Measurements from ENCODE around the gene SV2C. TPM values are rescaled to one million over a fixed set of nuclear protein-coding genes. Genes with fewer than 3 reads are reported as not detected.

SV2C gene
- total and polyA plus RNA-seq, 4 experiments from 2014 or later = 0.02 TPM; not detected in 3

DNA sequence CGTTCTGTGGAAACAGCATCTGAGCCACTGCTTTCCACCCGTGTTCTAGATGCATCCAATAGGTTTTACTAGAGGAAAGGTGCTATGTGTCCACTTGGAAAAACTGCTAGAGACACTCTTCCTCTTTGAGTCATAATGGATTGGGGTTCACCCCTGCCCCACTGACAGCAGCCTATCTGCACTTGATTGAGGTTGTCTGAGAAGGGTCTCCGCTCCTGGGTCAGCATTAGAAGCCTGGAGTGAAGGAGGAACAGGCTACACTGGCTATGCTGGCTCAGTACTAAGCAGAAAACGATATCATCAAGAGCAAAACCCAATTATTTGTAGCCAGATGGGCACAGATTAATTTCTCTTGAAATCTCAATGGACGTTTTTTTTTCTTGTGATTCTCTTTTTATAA is 167.3 kb downstream of the SV2C start:
- ChIA-PET POLR2A (ENCODE audit: partially characterized antibody) (no interaction called here), CTCF (ENCODE audit: partially characterized antibody) (no interaction called here)
- Histone ChIP-seq H3K4me1 (ENCODE audit: insufficient read depth, low read length) (no peaks in the 10 kb centered on the region), H3K27ac (ENCODE audit: low read depth, low read length) (no peak overlapping the region), H3K27me3 (ENCODE audit: insufficient read depth, low read length) (no peaks in the 10 kb centered on the region), H3K36me3 (ENCODE audit: insufficient read depth, low read length) (no peaks in the 10 kb centered on the region), H3K4me3 (ENCODE audit: low read length in 2 of 2) (no peak overlapping the region), H3K9me3 (ENCODE audit: control insufficient read depth in 1 of 2, low read length in 2 of 2) (no peaks in the 10 kb centered on the region)
- no peak for DNase-seq
- Mint-ChIP-seq H3K27me3 (peaks cover 0 to 3% of the 10 kb centered on the region in 2 donors), H3K27ac (no peak overlapping the region), H3K4me1 (no peaks in the 10 kb centered on the region), H3K9me3 (no peaks in the 10 kb centered on the region), H3K36me3 (no peaks in the 10 kb centered on the region), H3K4me3 (no peak overlapping the region)
- intact Hi-C loops (cut with micrococcal nuclease) = no loop called here

GRCh38 chr5:76251656-76252055 is 168.5 kb downstream of the SV2C start:
- Histone ChIP-seq H3K4me1 (ENCODE audit: insufficient read depth, low read length) (peaks cover 4% of the 10 kb centered on the region), H3K4me3 (ENCODE audit: low read length in 2 of 2) (no peak overlapping the region), H3K27ac (ENCODE audit: low read depth, low read length) (no peak overlapping the region), H3K36me3 (ENCODE audit: insufficient read depth, low read length) (no peaks in the 10 kb centered on the region), H3K27me3 (ENCODE audit: insufficient read depth, low read length) (no peaks in the 10 kb centered on the region), H3K9me3 (ENCODE audit: control insufficient read depth in 1 of 2, low read length in 2 of 2) (no peaks in the 10 kb centered on the region)
- no peak for DNase-seq
- Mint-ChIP-seq H3K36me3 (no peaks in the 10 kb centered on the region), H3K4me1 (peaks cover 5 to 7% (median 6%) of the 10 kb centered on the region in 4 donors), H3K27ac (no peak overlapping the region), H3K9me3 (no peaks in the 10 kb centered on the region), H3K4me3 (no peak overlapping the region), H3K27me3 (peaks cover 0 to 6% of the 10 kb centered on the region in 2 donors)
- ChIA-PET POLR2A (ENCODE audit: partially characterized antibody) (no interaction called here), CTCF (ENCODE audit: partially characterized antibody) (no interaction called here)
- intact Hi-C loops (cut with micrococcal nuclease) = no loop called here

GRCh38 chr5:76252437-76252836 is 169.3 kb downstream of the SV2C start:
- no peaks in the 10 kb centered on the region for H3K36me3 Mint-ChIP-seq
- Histone ChIP-seq H3K4me3 (ENCODE audit: low read length in 2 of 2) (no peak overlapping the region), H3K4me1 (ENCODE audit: insufficient read depth, low read length) (peaks cover 4% of the 10 kb centered on the region), H3K27me3 (ENCODE audit: insufficient read depth, low read length) (no peaks in the 10 kb centered on the region), H3K27ac (ENCODE audit: low read depth, low read length) (no peak overlapping the region), H3K9me3 (ENCODE audit: control insufficient read depth in 1 of 2, low read length in 2 of 2) (no peaks in the 10 kb centered on the region), H3K36me3 (ENCODE audit: insufficient read depth, low read length) (no peaks in the 10 kb centered on the region)
- peaks cover 0 to 6% of the 10 kb centered on the region in 2 donors for H3K27me3 Mint-ChIP-seq
- no peaks in the 10 kb centered on the region for H3K9me3 Mint-ChIP-seq
- CTCF ChIA-PET (ENCODE audit: partially characterized antibody) = no interaction called here
- peaks cover 6 to 9% (median 7%) of the 10 kb centered on the region in 4 donors for H3K4me1 Mint-ChIP-seq
- no peak overlapping the region for H3K27ac Mint-ChIP-seq
- H3K4me3 Mint-ChIP-seq = no peak overlapping the region
- POLR2A ChIA-PET (ENCODE audit: partially characterized antibody) = no interaction called here
- intact Hi-C loops (cut with micrococcal nuclease) = no loop called here
- no peak for DNase-seq

DNA sequence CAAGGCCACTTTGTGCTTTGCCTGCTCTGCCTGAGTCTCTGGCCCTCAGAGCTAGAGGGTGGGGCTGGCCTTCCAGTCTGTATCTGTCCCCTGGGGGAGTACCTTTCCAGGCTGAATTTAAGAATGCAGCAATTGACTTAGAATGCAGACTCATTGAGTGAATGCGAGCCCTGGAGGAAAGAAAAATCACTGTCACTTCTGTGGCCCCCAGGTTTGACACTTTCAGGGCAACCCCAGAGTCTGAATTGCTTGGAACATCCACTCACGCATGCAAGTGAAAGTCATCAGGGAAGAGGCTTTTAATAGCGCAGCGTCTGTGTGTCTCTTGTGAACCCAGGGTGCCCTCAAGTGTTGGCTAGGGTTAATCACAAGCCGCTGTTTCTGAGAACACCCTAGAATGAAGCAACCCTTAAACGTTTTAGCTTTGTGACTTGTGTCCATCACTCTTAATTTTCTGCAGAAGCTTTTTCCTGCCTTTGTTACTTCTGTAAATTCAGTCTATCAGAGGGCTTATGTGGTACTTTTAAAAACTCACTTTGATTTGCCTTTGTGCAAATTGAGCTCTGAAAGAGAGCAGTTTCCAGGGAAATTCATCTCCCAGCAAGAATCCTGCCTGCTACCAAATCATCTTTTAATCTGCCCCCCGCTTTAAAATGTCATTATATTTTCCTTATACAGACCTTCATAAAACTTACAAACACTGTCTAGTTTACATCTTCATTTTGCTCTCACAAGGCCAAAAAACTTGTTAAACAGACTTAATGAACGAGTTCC is 173.1 kb downstream of the SV2C start:
- peaks cover 0 to 6% of the 10 kb centered on the region in 2 donors for H3K27me3 Mint-ChIP-seq
- H3K27ac ChIP-seq (ENCODE audit: low read depth, low read length) = no peak overlapping the region
- no peaks in the 10 kb centered on the region for H3K9me3 ChIP-seq (ENCODE audit: control insufficient read depth in 1 of 2, low read length in 2 of 2)
- ChIA-PET POLR2A (ENCODE audit: partially characterized antibody) (interaction anchor here (0.6 to 1.1 kb wide), 4 partner anchors 16 to 287 kb away, joined by 3 to 8 read pairs (median 5); partner anchors contain the start of gene IQGAP2), CTCF (ENCODE audit: partially characterized antibody) (interaction anchor here (0.7 to 2.6 kb wide), 24 partner anchors 9 to 1207 kb away, joined by 3 to 12 read pairs (median 4); partner anchors contain the start of gene ANKRD31)
- intact Hi-C loops (cut with micrococcal nuclease) = loop anchor here (1.0 to 5.0 kb wide), 8 partner anchors 182 to 1489 kb away; partner anchors contain the start of genes ANKRD31, GFM2 and NSA2
- H3K36me3 Mint-ChIP-seq = no peaks in the 10 kb centered on the region
- DNase-seq = peak; percentile 55 to 70 (median 64)
- peaks cover 6 to 9% (median 7%) of the 10 kb centered on the region in 4 donors for H3K4me1 Mint-ChIP-seq
- H3K4me3 Mint-ChIP-seq = peak overlapping the region in 4 of 8 donors; percentile 17 to 70 (median 36)
- H3K4me1 ChIP-seq (ENCODE audit: insufficient read depth, low read length) = peaks cover 4% of the 10 kb centered on the region
- peak overlapping the region in 1 of 7 donors; percentile 14 for H3K27ac Mint-ChIP-seq
- H3K27me3 ChIP-seq (ENCODE audit: insufficient read depth, low read length) = no peaks in the 10 kb centered on the region
- no peaks in the 10 kb centered on the region for H3K9me3 Mint-ChIP-seq
- no peak overlapping the region for H3K4me3 ChIP-seq (ENCODE audit: low read length in 2 of 2)
- no peaks in the 10 kb centered on the region for H3K36me3 ChIP-seq (ENCODE audit: insufficient read depth, low read length)

DNA sequence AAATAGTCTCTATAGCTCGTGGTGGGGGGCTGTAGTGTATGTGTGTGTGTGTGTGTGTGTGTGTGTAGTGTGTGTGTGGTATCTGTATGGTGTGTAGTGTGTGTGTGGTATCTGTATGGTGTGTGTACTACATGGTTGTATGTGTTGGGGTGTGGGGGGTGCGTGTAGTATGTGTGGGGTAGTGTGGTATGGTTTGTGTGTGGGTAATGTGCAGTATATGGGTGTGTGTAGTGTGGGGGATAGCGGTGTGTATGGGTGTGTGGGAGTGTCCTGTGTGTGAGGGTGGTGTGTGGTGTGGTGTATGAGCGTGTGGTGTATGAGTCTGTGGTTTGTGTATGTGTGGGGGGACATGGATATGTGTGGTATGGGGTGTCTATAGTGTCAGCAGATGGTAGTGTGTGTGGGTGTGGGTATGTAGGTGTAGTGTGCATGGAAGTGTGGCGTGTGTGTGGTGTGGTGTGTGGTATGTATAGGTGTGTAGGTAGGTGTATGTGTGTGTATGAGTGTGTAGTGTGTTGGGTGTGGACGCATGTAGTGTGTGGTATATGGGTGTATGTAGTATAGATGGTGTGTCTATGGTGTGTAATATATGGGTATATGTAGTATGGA is 174.1 kb downstream of the SV2C start:
- Mint-ChIP-seq H3K4me3 (no peak overlapping the region), H3K27ac (no peak overlapping the region), H3K27me3 (peaks cover 0 to 6% of the 10 kb centered on the region in 2 donors), H3K36me3 (no peaks in the 10 kb centered on the region), H3K4me1 (peaks cover 6 to 9% (median 7%) of the 10 kb centered on the region in 4 donors), H3K9me3 (peaks cover 0 to 2% (median 0%) of the 10 kb centered on the region in 8 donors)
- ChIA-PET CTCF (ENCODE audit: partially characterized antibody) (interaction anchor here (0.8 to 2.6 kb wide), 14 partner anchors 8 to 1208 kb away, joined by 3 to 12 read pairs (median 4); partner anchors contain the start of gene ANKRD31), POLR2A (ENCODE audit: partially characterized antibody) (interaction anchor here (1.1 kb wide), 1 partner anchor 286 kb away, joined by 8 read pairs; no protein-coding TSS in a partner anchor)
- Histone ChIP-seq H3K4me3 (ENCODE audit: low read length in 2 of 2) (no peak overlapping the region), H3K9me3 (ENCODE audit: control insufficient read depth in 1 of 2, low read length in 2 of 2) (no peaks in the 10 kb centered on the region), H3K27me3 (ENCODE audit: insufficient read depth, low read length) (no peaks in the 10 kb centered on the region), H3K36me3 (ENCODE audit: insufficient read depth, low read length) (no peaks in the 10 kb centered on the region), H3K4me1 (ENCODE audit: insufficient read depth, low read length) (peaks cover 4% of the 10 kb centered on the region), H3K27ac (ENCODE audit: low read depth, low read length) (no peak overlapping the region)
- no peak for DNase-seq
- intact Hi-C loops (cut with micrococcal nuclease) = loop anchor here (5.0 kb wide), 3 partner anchors 575 to 1490 kb away; partner anchors contain the start of genes ANKRD31, GFM2 and NSA2

- Mint-ChIP-seq H3K36me3 (peaks cover 2 to 4% of the 10 kb centered on the region in 2 donors), H3K4me3 (no peak overlapping the region), H3K4me1 (peaks cover 6 to 13% (median 7%) of the 10 kb centered on the region in 4 donors), H3K27ac (no peak overlapping the region), H3K9me3 (peaks cover 0 to 6% (median 2%) of the 10 kb centered on the region in 8 donors), H3K27me3 (peaks cover 0 to 6% of the 10 kb centered on the region in 2 donors)
- no peak for DNase-seq
- ChIA-PET POLR2A (ENCODE audit: partially characterized antibody) (interaction anchor here (1.2 kb wide), 1 partner anchor 146 kb away, joined by 3 read pairs; the partner anchor contains the start of gene IQGAP2), CTCF (ENCODE audit: partially characterized antibody) (interaction anchor here (1.0 to 1.3 kb wide), 5 partner anchors 11 to 1333 kb away, joined by 3 to 4 read pairs (median 3); no protein-coding TSS in a partner anchor)
- H3K4me3 ChIP-seq (ENCODE audit: low read length in 2 of 2) = no peak overlapping the region
- H3K9me3 ChIP-seq (ENCODE audit: control insufficient read depth in 1 of 2, low read length in 2 of 2) = no peaks in the 10 kb centered on the region
- no peaks in the 10 kb centered on the region for H3K36me3 ChIP-seq (ENCODE audit: insufficient read depth, low read length)
- no peak overlapping the region for H3K27ac ChIP-seq (ENCODE audit: low read depth, low read length)
- intact Hi-C loops (cut with micrococcal nuclease) = loop anchor here (5.0 kb wide), 3 partner anchors 576 to 1491 kb away; partner anchors contain the start of genes ANKRD31, GFM2 and NSA2
- H3K27me3 ChIP-seq (ENCODE audit: insufficient read depth, low read length) = no peaks in the 10 kb centered on the region
- peaks cover 4% of the 10 kb centered on the region for H3K4me1 ChIP-seq (ENCODE audit: insufficient read depth, low read length)
Observed at GRCh38 chr5:76257897-76258296, 174.7 kb downstream of the SV2C start.

- CTCF ChIA-PET (ENCODE audit: partially characterized antibody) = interaction anchor here (0.6 to 1.2 kb wide), 2 partner anchors 8 to 61 kb away, joined by 3 to 4 read pairs; no protein-coding TSS in a partner anchor
- Histone ChIP-seq H3K4me1 (ENCODE audit: insufficient read depth, low read length) (no peaks in the 10 kb centered on the region), H3K27ac (ENCODE audit: low read depth, low read length) (no peak overlapping the region), H3K9me3 (ENCODE audit: control insufficient read depth in 1 of 2, low read length in 2 of 2) (no peaks in the 10 kb centered on the region), H3K36me3 (ENCODE audit: insufficient read depth, low read length) (no peaks in the 10 kb centered on the region), H3K27me3 (ENCODE audit: insufficient read depth, low read length) (no peaks in the 10 kb centered on the region), H3K4me3 (ENCODE audit: low read length in 2 of 2) (no peak overlapping the region)
- intact Hi-C loops (cut with micrococcal nuclease) = no loop called here
- H3K9me3 Mint-ChIP-seq = peaks cover 2 to 17% (median 12%) of the 10 kb centered on the region in 8 donors
- no peak overlapping the region for H3K4me3 Mint-ChIP-seq
- no peak overlapping the region for H3K27ac Mint-ChIP-seq
- H3K4me1 Mint-ChIP-seq = peaks cover 2 to 4% (median 3%) of the 10 kb centered on the region in 4 donors
- POLR2A ChIA-PET (ENCODE audit: partially characterized antibody) = no interaction called here
- H3K36me3 Mint-ChIP-seq = peaks cover 2 to 10% of the 10 kb centered on the region in 2 donors
- DNase-seq = no peak
- H3K27me3 Mint-ChIP-seq = no peaks in the 10 kb centered on the region
Observed at GRCh38 chr5:76264681-76265080, 181.5 kb downstream of the SV2C start.

Data from CD4-positive, alpha-beta memory T cell (primary cell).